ENCODE measurements around the gene CCRL2.

Gene CCRL2

DNA sequence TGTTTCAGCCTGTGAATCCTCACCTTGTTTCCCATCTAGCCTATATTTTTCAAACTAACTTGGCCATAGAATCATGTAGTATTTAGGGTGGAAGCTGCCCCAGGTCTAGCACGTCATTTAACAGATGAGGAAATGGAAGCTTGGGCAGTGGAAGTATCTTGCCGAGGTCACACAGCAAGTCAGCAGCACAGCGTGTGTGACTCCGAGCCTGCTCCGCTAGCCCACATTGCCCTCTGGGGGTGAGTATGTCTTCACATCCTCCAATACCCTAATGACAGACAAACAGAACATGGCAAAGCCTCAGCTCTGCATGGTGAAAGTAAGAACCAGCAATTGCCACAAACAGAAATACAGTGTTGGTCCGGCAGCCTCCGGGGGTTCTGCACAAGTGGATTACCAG, 38.5 kb upstream of the CCRL2 start:
- Histone ChIP-seq H3K9me3 (ENCODE audit: control insufficient read depth, low read length) (no peaks in the 10 kb centered on the region), H3K79me1 (replicated peaks; ENCODE audit: low read length, poor library complexity, severe bottlenecking) (no peaks in the 10 kb centered on the region), H3K18ac (ENCODE audit: low read depth in 1 of 2, low read length in 2 of 2) (no peak overlapping the region), H3K23ac (ENCODE audit: low read length in 2 of 2) (no peak overlapping the region), H2BK120ac (ENCODE audit: low read depth, low read length) (no peak overlapping the region), H3K27me3 (ENCODE audit: control insufficient read depth in 1 of 2, insufficient read depth in 1 of 2, low read length in 2 of 2) (peaks cover 9 to 20% of the 10 kb centered on the region in 2 experiments), H3K4me3 (ENCODE audit: insufficient read depth in 1 of 2, low read depth in 1 of 2, low read length in 2 of 2) (no peak overlapping the region), H3K9ac (ENCODE audit: low read length) (no peak overlapping the region), H4K8ac (ENCODE audit: low read length) (no peak overlapping the region), H2BK12ac (ENCODE audit: low read length in 2 of 2) (no peak overlapping the region), H3K4ac (ENCODE audit: low read depth in 1 of 2, low read length in 2 of 2) (no peak overlapping the region), H2AK5ac (ENCODE audit: low read length, severe bottlenecking) (no peak overlapping the region), H2BK15ac (ENCODE audit: low read depth, poor library complexity, severe bottlenecking) (no peak overlapping the region), H3K4me1 (ENCODE audit: control insufficient read depth, insufficient read depth, low read depth, low read length) (no peaks in the 10 kb centered on the region), H3K36me3 (ENCODE audit: control insufficient read depth in 1 of 2, insufficient read depth in 2 of 2, low read depth in 1 of 2, low read length in 2 of 2) (no peaks in the 10 kb centered on the region), H4K91ac (ENCODE audit: low read length) (no peak overlapping the region), H3K27ac (ENCODE audit: low read length, poor library complexity, severe bottlenecking) (no peak overlapping the region), H3K4me2 (ENCODE audit: low read length, poor library complexity, severe bottlenecking) (no peak overlapping the region), H2BK5ac (ENCODE audit: low read depth, low read length, poor library complexity, severe bottlenecking) (no peak overlapping the region), H3K14ac (ENCODE audit: low read length in 2 of 2) (no peak overlapping the region), H2AFZ (ENCODE audit: low read depth, low read length) (no peak overlapping the region)
- 41% methylated on average over 7 of the region's 7 CpGs for WGBS
- DNase-seq, result peak; percentile 21

- Histone ChIP-seq H2BK15ac (ENCODE audit: low read depth, poor library complexity, severe bottlenecking) (no peak overlapping the region), H3K27ac (ENCODE audit: low read length, poor library complexity, severe bottlenecking) (no peak overlapping the region), H2AFZ (ENCODE audit: low read depth, low read length) (no peak overlapping the region), H2AK5ac (ENCODE audit: low read length, severe bottlenecking) (no peak overlapping the region), H3K18ac (ENCODE audit: low read depth in 1 of 2, low read length in 2 of 2) (no peak overlapping the region), H3K79me1 (replicated peaks; ENCODE audit: low read length, poor library complexity, severe bottlenecking) (no peaks in the 10 kb centered on the region), H3K36me3 (ENCODE audit: control insufficient read depth in 1 of 2, insufficient read depth in 2 of 2, low read depth in 1 of 2, low read length in 2 of 2) (no peaks in the 10 kb centered on the region), H2BK120ac (ENCODE audit: low read depth, low read length) (no peak overlapping the region), H3K23ac (ENCODE audit: low read length in 2 of 2) (no peak overlapping the region), H3K4me3 (ENCODE audit: insufficient read depth in 1 of 2, low read depth in 1 of 2, low read length in 2 of 2) (no peak overlapping the region), H3K9ac (ENCODE audit: low read length) (no peak overlapping the region), H3K27me3 (ENCODE audit: control insufficient read depth in 1 of 2, insufficient read depth in 1 of 2, low read length in 2 of 2) (peaks cover 15 to 23% of the 10 kb centered on the region in 2 experiments), H3K4me1 (ENCODE audit: control insufficient read depth, insufficient read depth, low read depth, low read length) (no peaks in the 10 kb centered on the region), H4K8ac (ENCODE audit: low read length) (no peak overlapping the region), H3K4me2 (ENCODE audit: low read length, poor library complexity, severe bottlenecking) (no peak overlapping the region), H3K4ac (ENCODE audit: low read depth in 1 of 2, low read length in 2 of 2) (no peak overlapping the region), H2BK5ac (ENCODE audit: low read depth, low read length, poor library complexity, severe bottlenecking) (no peak overlapping the region), H3K14ac (ENCODE audit: low read length in 2 of 2) (no peak overlapping the region), H2BK12ac (ENCODE audit: low read length in 2 of 2) (no peak overlapping the region), H3K9me3 (ENCODE audit: control insufficient read depth, low read length) (no peaks in the 10 kb centered on the region), H4K91ac (ENCODE audit: low read length) (no peak overlapping the region)
- DNase-seq, result no peak
- whole genome bisulfite sequencing, result 96% methylated on average over 4 of the region's 4 CpGs
Measured at GRCh38 chr3:46369151-46369550, 37.9 kb upstream of the CCRL2 start.

DNA sequence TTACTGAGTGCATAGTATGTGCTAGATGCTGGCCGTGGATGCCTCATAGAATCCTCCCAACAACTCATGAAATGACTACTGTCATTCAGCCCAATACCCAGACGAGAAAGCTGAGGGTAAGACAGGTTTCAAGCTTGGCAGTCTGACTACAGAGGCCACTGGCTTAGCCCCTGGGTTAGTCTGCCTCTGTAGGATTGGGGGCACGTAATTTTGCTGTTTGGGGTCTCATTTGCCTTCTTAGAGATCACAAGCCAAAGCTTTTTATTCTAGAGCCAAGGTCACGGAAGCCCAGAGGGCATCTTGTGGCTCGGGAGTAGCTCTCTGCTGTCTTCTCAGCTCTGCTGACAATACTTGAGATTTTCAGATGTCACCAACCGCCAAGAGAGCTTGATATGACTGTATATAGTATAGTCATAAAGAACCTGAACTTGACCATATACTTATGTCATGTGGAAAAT, 37.4 kb upstream of the CCRL2 start:
- no peak overlapping the region for H4K8ac ChIP-seq (ENCODE audit: low read length)
- 61% methylated on average over 2 of the region's 6 CpGs for whole genome bisulfite sequencing

GRCh38 chr3:46370839-46371518, 36.1 kb upstream of the CCRL2 start, which contains the start of gene CCR5:
Gene CCR5 (plus strand): TSS chr3:46370946. CDS start chr3:46372903, 1,957 bp downstream.
- DNase-seq, result no peak
- H2AK5ac ChIP-seq (ENCODE audit: low read length, severe bottlenecking), result no peak within 1 kb of the TSS
- H3K79me1 ChIP-seq (replicated peaks; ENCODE audit: low read length, poor library complexity, severe bottlenecking), result no peaks in the 10 kb centered on the region
- no peak within 1 kb of the TSS for H4K8ac ChIP-seq (ENCODE audit: low read length)
- no peak within 1 kb of the TSS for H2AFZ ChIP-seq (ENCODE audit: low read depth, low read length)
- H2BK120ac ChIP-seq (ENCODE audit: low read depth, low read length), result no peak within 1 kb of the TSS
- H3K36me3 ChIP-seq (ENCODE audit: control insufficient read depth in 1 of 2, insufficient read depth in 2 of 2, low read depth in 1 of 2, low read length in 2 of 2), result no peaks in the 10 kb centered on the region
- H3K4me1 ChIP-seq (ENCODE audit: control insufficient read depth, insufficient read depth, low read depth, low read length), result no peaks in the 10 kb centered on the region
- H3K4me2 ChIP-seq (ENCODE audit: low read length, poor library complexity, severe bottlenecking), result no peak within 1 kb of the TSS
- no peak within 1 kb of the TSS for H4K91ac ChIP-seq (ENCODE audit: low read length)
- H3K18ac ChIP-seq (ENCODE audit: low read depth in 1 of 2, low read length in 2 of 2), result no peak within 1 kb of the TSS
- H3K27ac ChIP-seq (ENCODE audit: low read length, poor library complexity, severe bottlenecking), result no peak within 1 kb of the TSS
- peaks cover 23 to 39% of the 10 kb centered on the region in 2 experiments for H3K27me3 ChIP-seq (ENCODE audit: control insufficient read depth in 1 of 2, insufficient read depth in 1 of 2, low read length in 2 of 2)
- H3K4me3 ChIP-seq (ENCODE audit: insufficient read depth in 1 of 2, low read depth in 1 of 2, low read length in 2 of 2), result no peak within 1 kb of the TSS
- no peak within 1 kb of the TSS for H3K14ac ChIP-seq (ENCODE audit: low read length in 2 of 2)
- no peak within 1 kb of the TSS for H3K23ac ChIP-seq (ENCODE audit: low read length in 2 of 2)
- H3K9ac ChIP-seq (ENCODE audit: low read length), result peak within 1 kb of the TSS; percentile 41
- H2BK5ac ChIP-seq (ENCODE audit: low read depth, low read length, poor library complexity, severe bottlenecking), result no peak within 1 kb of the TSS
- WGBS, result 63% methylated on average over 2 of the region's 5 CpGs
- H3K9me3 ChIP-seq (ENCODE audit: control insufficient read depth, low read length), result no peaks in the 10 kb centered on the region
- peak within 1 kb of the TSS in 1 of 2 experiments; percentile 13 for H3K4ac ChIP-seq (ENCODE audit: low read depth in 1 of 2, low read length in 2 of 2)
- no peak within 1 kb of the TSS for H2BK15ac ChIP-seq (ENCODE audit: low read depth, poor library complexity, severe bottlenecking)
- no peak within 1 kb of the TSS for H2BK12ac ChIP-seq (ENCODE audit: low read length in 2 of 2)

More for the DNA sequence above, 37.4 kb upstream of the CCRL2 start:
- Histone ChIP-seq H2BK5ac (ENCODE audit: low read depth, low read length, poor library complexity, severe bottlenecking) (no peak overlapping the region), H3K9me3 (ENCODE audit: control insufficient read depth, low read length) (no peaks in the 10 kb centered on the region), H3K23ac (ENCODE audit: low read length in 2 of 2) (no peak overlapping the region), H2BK120ac (ENCODE audit: low read depth, low read length) (no peak overlapping the region), H3K4me1 (ENCODE audit: control insufficient read depth, insufficient read depth, low read depth, low read length) (no peaks in the 10 kb centered on the region), H3K9ac (ENCODE audit: low read length) (no peak overlapping the region), H2BK15ac (ENCODE audit: low read depth, poor library complexity, severe bottlenecking) (no peak overlapping the region), H2AFZ (ENCODE audit: low read depth, low read length) (no peak overlapping the region), H2BK12ac (ENCODE audit: low read length in 2 of 2) (no peak overlapping the region), H3K27me3 (ENCODE audit: control insufficient read depth in 1 of 2, insufficient read depth in 1 of 2, low read length in 2 of 2) (peaks cover 19 to 28% of the 10 kb centered on the region in 2 experiments), H3K36me3 (ENCODE audit: control insufficient read depth in 1 of 2, insufficient read depth in 2 of 2, low read depth in 1 of 2, low read length in 2 of 2) (no peaks in the 10 kb centered on the region), H3K4me3 (ENCODE audit: insufficient read depth in 1 of 2, low read depth in 1 of 2, low read length in 2 of 2) (no peak overlapping the region), H3K79me1 (replicated peaks; ENCODE audit: low read length, poor library complexity, severe bottlenecking) (no peaks in the 10 kb centered on the region), H3K27ac (ENCODE audit: low read length, poor library complexity, severe bottlenecking) (no peak overlapping the region), H3K18ac (ENCODE audit: low read depth in 1 of 2, low read length in 2 of 2) (no peak overlapping the region), H3K4me2 (ENCODE audit: low read length, poor library complexity, severe bottlenecking) (no peak overlapping the region), H2AK5ac (ENCODE audit: low read length, severe bottlenecking) (no peak overlapping the region), H3K14ac (ENCODE audit: low read length in 2 of 2) (no peak overlapping the region), H3K4ac (ENCODE audit: low read depth in 1 of 2, low read length in 2 of 2) (no peak overlapping the region), H4K91ac (ENCODE audit: low read length) (no peak overlapping the region)
- no peak for DNase-seq
